K562 (cell line): Measurements from ENCODE around the gene FAM120AOS. TPM values are rescaled to one million over a fixed set of nuclear protein-coding genes. Genes with fewer than 3 reads are reported as not detected.

ENCODE experiments used
- CXXC5 ChIP-seq: fragments of 250-450 bp; sonication (Bioruptor Pico); IDR thresholded peaks from 2 replicates; pipeline ENCODE4 v1.8.0; 2022; ENCODE audit warnings: inconsistent platforms, mild to moderate bottlenecking, moderate library complexity
- HDAC3 ChIP-seq: fragments of 450-650 bp; IDR thresholded peaks from 2 replicates; pipeline ENCODE4 v1.6.1; 2018; ENCODE audit warnings: borderline replicate concordance, mild to moderate bottlenecking, moderate library complexity; ENCODE audit not compliant: partially characterized antibody
- ZNF184 ChIP-seq: sonication (generic); formaldehyde crosslinking; IDR thresholded peaks from 2 replicates; pipeline ENCODE4 v1.5.0; 2020; ENCODE audit warnings: missing genetic modification reagents
- polyA plus RNA-seq, 8 experiments: library from polyadenylated mRNA; depleted of rRNA in 4 of 8; stranded (reverse) in 5 of 8; unstranded in 3 of 8; fragments of >200 nt; fragmentation: Nextera tagmentation in 2 of 8; fragmentation: Illumina TruSeq in 1 of 8; extraction: Ambion mirVana in 2 of 8; extraction: Trizol in 1 of 8; gene quantifications; 2 replicates each; pipeline versions ENCODE4 v1.2.1 to v1.2.3, GENCODE V29; 2011 to 2014; ENCODE audit warnings: inconsistent platforms in 1 of 8, missing spikeins in 1 of 8
- total RNA-seq, 7 experiments: library from RNA; depleted of rRNA in 6 of 7; stranded (reverse); fragments of >200 nt in 6 of 7; fragmentation: Illumina TruSeq in 2 of 7; extraction: Trizol in 2 of 7; gene quantifications; 2 replicates each; pipeline versions ENCODE4 v1.2.1 to v1.2.3, GENCODE V29; 2011 to 2021; ENCODE audit warnings: low replicate concordance in 1 of 7
- TF ChIP-seq, protein P1 (sequence below): fragments of 200-800 bp; sonication (Bioruptor generic); IDR thresholded peaks from 2 replicates; pipeline ENCODE4 v1.6.1; 2016; ENCODE audit warnings: missing genetic modification characterization, missing compliant biosample characterization
- TF ChIP-seq, protein P2 (sequence below), 2 experiments: fragments of 450-650 bp; IDR thresholded peaks; 2 replicates each; pipeline ENCODE4 v1.6.1; 2018; ENCODE audit warnings: mild to moderate bottlenecking in 2 of 2, low read depth in 1 of 2; ENCODE audit not compliant: partially characterized antibody in 2 of 2

The FAM120AOS gene
- total and polyA plus RNA-seq, 9 of the 15 experiments (the other 6 are each of a cell fraction or from before 2014, with no cell fraction given) = 18.8 to 53.4 (median 41.4) TPM

DNA sequence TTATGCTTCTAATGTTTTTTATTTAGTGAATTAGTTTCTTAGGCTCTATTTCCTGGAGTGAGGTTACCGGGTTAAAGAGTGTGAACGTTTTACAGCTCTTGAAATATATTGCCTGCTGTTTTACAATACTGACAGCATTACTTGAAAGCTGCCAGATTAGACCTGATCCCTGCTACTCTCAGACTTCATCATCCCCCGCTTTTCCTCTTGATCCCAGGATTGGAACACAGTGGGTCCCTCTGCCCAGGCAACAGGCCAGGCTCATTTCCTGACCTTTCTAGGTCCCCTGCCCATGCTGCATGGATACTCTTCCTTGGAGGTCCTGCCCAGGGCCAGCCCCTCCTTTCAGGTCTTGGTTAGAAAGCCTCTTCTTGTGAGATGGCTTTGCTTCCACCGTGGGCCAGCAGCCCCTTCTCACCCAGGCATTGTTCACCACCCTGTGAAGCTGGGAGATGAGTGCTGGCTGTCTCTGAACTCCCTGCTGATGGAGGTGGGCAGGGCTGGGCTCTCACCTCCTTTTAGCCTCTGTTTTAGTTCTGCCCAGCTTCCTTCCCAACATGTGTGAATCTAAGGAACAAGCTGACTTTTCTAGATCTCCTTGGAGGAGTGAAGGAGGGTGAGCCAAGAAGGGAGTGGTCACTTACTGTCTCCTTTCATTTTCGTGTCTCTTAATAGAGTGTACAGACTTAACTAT is 15.5 kb upstream of the FAM120AOS start (continued):
- TF ChIP-seq, protein P1, sequence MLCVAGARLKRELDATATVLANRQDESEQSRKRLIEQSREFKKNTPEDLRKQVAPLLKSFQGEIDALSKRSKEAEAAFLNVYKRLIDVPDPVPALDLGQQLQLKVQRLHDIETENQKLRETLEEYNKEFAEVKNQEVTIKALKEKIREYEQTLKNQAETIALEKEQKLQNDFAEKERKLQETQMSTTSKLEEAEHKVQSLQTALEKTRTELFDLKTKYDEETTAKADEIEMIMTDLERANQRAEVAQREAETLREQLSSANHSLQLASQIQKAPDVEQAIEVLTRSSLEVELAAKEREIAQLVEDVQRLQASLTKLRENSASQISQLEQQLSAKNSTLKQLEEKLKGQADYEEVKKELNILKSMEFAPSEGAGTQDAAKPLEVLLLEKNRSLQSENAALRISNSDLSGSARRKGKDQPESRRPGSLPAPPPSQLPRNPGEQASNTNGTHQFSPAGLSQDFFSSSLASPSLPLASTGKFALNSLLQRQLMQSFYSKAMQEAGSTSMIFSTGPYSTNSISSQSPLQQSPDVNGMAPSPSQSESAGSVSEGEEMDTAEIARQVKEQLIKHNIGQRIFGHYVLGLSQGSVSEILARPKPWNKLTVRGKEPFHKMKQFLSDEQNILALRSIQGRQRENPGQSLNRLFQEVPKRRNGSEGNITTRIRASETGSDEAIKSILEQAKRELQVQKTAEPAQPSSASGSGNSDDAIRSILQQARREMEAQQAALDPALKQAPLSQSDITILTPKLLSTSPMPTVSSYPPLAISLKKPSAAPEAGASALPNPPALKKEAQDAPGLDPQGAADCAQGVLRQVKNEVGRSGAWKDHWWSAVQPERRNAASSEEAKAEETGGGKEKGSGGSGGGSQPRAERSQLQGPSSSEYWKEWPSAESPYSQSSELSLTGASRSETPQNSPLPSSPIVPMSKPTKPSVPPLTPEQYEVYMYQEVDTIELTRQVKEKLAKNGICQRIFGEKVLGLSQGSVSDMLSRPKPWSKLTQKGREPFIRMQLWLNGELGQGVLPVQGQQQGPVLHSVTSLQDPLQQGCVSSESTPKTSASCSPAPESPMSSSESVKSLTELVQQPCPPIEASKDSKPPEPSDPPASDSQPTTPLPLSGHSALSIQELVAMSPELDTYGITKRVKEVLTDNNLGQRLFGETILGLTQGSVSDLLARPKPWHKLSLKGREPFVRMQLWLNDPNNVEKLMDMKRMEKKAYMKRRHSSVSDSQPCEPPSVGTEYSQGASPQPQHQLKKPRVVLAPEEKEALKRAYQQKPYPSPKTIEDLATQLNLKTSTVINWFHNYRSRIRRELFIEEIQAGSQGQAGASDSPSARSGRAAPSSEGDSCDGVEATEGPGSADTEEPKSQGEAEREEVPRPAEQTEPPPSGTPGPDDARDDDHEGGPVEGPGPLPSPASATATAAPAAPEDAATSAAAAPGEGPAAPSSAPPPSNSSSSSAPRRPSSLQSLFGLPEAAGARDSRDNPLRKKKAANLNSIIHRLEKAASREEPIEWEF (CRISPR knock-in tag) = no peak
- TF ChIP-seq HDAC3 (no peak), CXXC5 (CRISPR knock-in tag) (no peak), ZNF184 (CRISPR knock-in tag) (no peak)
- TF ChIP-seq, protein P2, sequence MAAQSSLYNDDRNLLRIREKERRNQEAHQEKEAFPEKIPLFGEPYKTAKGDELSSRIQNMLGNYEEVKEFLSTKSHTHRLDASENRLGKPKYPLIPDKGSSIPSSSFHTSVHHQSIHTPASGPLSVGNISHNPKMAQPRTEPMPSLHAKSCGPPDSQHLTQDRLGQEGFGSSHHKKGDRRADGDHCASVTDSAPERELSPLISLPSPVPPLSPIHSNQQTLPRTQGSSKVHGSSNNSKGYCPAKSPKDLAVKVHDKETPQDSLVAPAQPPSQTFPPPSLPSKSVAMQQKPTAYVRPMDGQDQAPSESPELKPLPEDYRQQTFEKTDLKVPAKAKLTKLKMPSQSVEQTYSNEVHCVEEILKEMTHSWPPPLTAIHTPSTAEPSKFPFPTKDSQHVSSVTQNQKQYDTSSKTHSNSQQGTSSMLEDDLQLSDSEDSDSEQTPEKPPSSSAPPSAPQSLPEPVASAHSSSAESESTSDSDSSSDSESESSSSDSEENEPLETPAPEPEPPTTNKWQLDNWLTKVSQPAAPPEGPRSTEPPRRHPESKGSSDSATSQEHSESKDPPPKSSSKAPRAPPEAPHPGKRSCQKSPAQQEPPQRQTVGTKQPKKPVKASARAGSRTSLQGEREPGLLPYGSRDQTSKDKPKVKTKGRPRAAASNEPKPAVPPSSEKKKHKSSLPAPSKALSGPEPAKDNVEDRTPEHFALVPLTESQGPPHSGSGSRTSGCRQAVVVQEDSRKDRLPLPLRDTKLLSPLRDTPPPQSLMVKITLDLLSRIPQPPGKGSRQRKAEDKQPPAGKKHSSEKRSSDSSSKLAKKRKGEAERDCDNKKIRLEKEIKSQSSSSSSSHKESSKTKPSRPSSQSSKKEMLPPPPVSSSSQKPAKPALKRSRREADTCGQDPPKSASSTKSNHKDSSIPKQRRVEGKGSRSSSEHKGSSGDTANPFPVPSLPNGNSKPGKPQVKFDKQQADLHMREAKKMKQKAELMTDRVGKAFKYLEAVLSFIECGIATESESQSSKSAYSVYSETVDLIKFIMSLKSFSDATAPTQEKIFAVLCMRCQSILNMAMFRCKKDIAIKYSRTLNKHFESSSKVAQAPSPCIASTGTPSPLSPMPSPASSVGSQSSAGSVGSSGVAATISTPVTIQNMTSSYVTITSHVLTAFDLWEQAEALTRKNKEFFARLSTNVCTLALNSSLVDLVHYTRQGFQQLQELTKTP (IDR thresholded peaks at IDR 0.05; ENCODE audit: low read depth in 1 of 2, partially characterized antibody in 2 of 2) = no peak
- TF ChIP-seq, all 486 proteins: peak for 0
